ENCODE results near the gene ZNF66. TPM values are rescaled to one million over a fixed set of nuclear protein-coding genes. Genes with fewer than 3 reads are reported as not detected.

Gene ZNF66
- total RNA-seq = 1.4 and 3.7 TPM in 2 replicates

DNA sequence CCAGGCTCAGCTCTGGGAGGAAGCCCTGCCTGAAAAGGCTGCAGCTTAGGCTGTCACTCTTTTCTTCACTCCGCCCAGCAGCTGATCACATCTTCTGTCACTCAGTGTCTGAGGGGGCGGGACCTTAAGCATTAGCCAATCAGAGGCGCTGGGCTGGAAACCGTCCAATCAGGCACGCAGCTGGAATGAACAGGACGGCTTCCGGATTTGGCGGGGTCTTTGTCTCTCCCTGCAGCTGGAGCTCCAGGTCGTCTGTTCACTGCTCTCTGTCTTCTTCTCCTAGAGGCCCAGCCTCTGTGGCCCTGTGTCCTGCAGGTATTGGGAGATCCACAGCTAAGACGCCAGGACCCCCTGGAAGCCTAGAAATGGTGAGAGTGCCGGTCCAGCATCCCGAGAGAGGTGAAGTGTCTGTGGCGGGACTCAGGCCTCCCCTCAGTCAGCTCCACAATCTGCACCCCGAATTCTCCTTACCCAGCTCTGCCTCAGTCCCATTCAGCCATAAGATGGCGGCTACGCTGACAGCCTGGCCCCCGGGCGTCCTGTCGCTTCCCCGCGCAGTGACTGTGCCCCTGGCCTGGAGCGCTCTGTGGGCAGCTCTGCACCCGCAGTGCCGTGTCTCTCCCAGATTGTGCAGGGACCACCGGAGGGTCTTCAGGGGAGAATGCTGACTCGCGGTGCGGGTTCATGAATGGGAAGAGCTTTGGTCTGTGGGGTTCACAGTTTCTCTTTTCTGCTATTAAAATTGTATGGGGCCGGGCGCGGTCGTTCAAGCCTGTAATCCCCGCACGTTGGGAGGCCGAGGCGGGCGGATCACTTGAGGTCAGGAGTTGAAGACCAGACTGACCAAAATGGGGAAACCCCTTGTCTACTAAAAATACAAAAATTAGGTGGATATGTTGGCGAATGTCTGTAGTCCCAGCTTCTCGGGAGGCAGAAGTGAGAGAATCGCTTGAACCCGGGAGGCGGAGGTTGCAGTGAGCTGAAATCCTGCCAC lies at the start of gene ZNF66:
ZNF66 (plus strand) TSS at position 222 of the 994 bp plus-strand sequence; CDS start at position 366, 144 bp downstream.

Other genes with a start within 250 kb of the ZNF66 start
- gene ZNF737, start 210.5 kb upstream of the ZNF66 start, total RNA-seq = 2.8 and 6.8 TPM in 2 replicates
- 6.9 and 7.4 TPM in 2 replicates for gene ZNF626, start 114.7 kb upstream of the ZNF66 start, total RNA-seq
- 1.0 and 1.5 TPM in 2 replicates for gene ZNF85, start 146.9 kb downstream of the ZNF66 start, total RNA-seq
- 4.7 and 15.2 TPM in 2 replicates for gene ZNF430, start 244.4 kb downstream of the ZNF66 start, total RNA-seq